ENCODE data around the gene NHERF2. TPM values are rescaled to one million over a fixed set of nuclear protein-coding genes. Genes with fewer than 3 reads are reported as not detected.
A peak's percentile ranks its signal among the peaks of the same experiment; 100 is the strongest.

Gene NHERF2
- total RNA-seq, 1 experiment from 2014 or later: 174 TPM

GRCh38 chr16:2003231-2003826 lies 23.4 kb upstream of the NHERF2 start:
- ChIA-PET POLR2A (no interaction called here), CTCF (interaction anchor here (0.5 to 0.6 kb wide), 3 partner anchors 9 to 216 kb away, joined by 5 to 11 read pairs (median 8); no protein-coding TSS in a partner anchor)
- no TSS peak for BruUV-seq (replicated peaks)
- peaks cover 6% of the 10 kb centered on the region; the same call in 1 of the 2 replicates for H3K36me3 ChIP-seq (ENCODE audit: control insufficient read depth, insufficient read depth, low read length)
- DNase-seq (ENCODE audit: low read depth, low spot score) (no peak), ATAC-seq (no peak)
- H3K27me3 ChIP-seq (ENCODE audit: control insufficient read depth, insufficient read depth, low read length): no peaks in the 10 kb centered on the region
- no peak overlapping the region for H3K4me3 ChIP-seq (ENCODE audit: low read depth in 2 of 2, low read length in 2 of 2)
- H3K4me1 ChIP-seq (ENCODE audit: control insufficient read depth, insufficient read depth, low read length): peaks cover 43% of the 10 kb centered on the region
- H3K9me3 ChIP-seq (ENCODE audit: control insufficient read depth, insufficient read depth, low read depth, low read length): no peaks in the 10 kb centered on the region
- TF ChIP-seq CTCF (IDR thresholded peaks at IDR 0.05) (no peak), TCF7L2 (IDR thresholded peaks at IDR 0.05; ENCODE audit: low read depth, low read length) (no peak), SIN3A (IDR thresholded peaks at IDR 0.05; ENCODE audit: borderline replicate concordance, insufficient read depth, low read depth, low read length) (no peak), REST (IDR thresholded peaks at IDR 0.05; ENCODE audit: insufficient read depth in 1 of 2, low read depth in 2 of 2, low read length in 1 of 2) (no peak), POLR2AphosphoS5 (IDR thresholded peaks at IDR 0.05; ENCODE audit: low read depth, low read length) (no peak)
- peak overlapping the region; percentile 48; the same call in 1 of the 2 replicates for H3K27ac ChIP-seq (ENCODE audit: low read length)
- in situ Hi-C loops (cut with HindIII; ENCODE audit: low pct_unique_long_range_greater_than_20kb, low sequenced_read_pairs): no loop called here
- intact Hi-C loops (cut with micrococcal nuclease; ENCODE audit: unreplicated experiment): no loop called here

GRCh38 chr16:2003827-2004641 lies 22.7 kb upstream of the NHERF2 start:
- Histone ChIP-seq H3K27me3 (ENCODE audit: control insufficient read depth, insufficient read depth, low read length) (no peaks in the 10 kb centered on the region), H3K27ac (ENCODE audit: low read length) (peak overlapping the region; percentile 65), H3K4me3 (ENCODE audit: low read depth in 2 of 2, low read length in 2 of 2) (no peak overlapping the region), H3K9me3 (ENCODE audit: control insufficient read depth, insufficient read depth, low read depth, low read length) (no peaks in the 10 kb centered on the region), H3K36me3 (ENCODE audit: control insufficient read depth, insufficient read depth, low read length) (peaks cover 6% of the 10 kb centered on the region; the same call in 1 of the 2 replicates), H3K4me1 (ENCODE audit: control insufficient read depth, insufficient read depth, low read length) (peaks cover 43% of the 10 kb centered on the region)
- no TSS peak for BruUV-seq (replicated peaks)
- TF ChIP-seq REST (IDR thresholded peaks at IDR 0.05; ENCODE audit: insufficient read depth in 1 of 2, low read depth in 2 of 2, low read length in 1 of 2): no peak
- peak; percentile 55; the same call in 1 of the 2 replicates for TF ChIP-seq SIN3A (IDR thresholded peaks at IDR 0.05; ENCODE audit: borderline replicate concordance, insufficient read depth, low read depth, low read length)
- TF ChIP-seq POLR2AphosphoS5 (IDR thresholded peaks at IDR 0.05; ENCODE audit: low read depth, low read length): peak; percentile 44; the same call in 1 of the 2 replicates
- TF ChIP-seq CTCF (IDR thresholded peaks at IDR 0.05): peak; percentile 99
- peak; percentile 89 for ATAC-seq
- DNase-seq (ENCODE audit: low read depth, low spot score): no peak
- intact Hi-C loops (cut with micrococcal nuclease; ENCODE audit: unreplicated experiment): no loop called here
- CTCF ChIA-PET: interaction anchor here (0.5 to 1.0 kb wide), 6 partner anchors 19 to 215 kb away, joined by 3 to 5 read pairs (median 3); no protein-coding TSS in a partner anchor
- POLR2A ChIA-PET: no interaction called here
- in situ Hi-C loops (cut with HindIII; ENCODE audit: low pct_unique_long_range_greater_than_20kb, low sequenced_read_pairs): no loop called here

Measured in Panc1 (cell line).